Measurements from ENCODE around the gene CCDC12. TPM values are rescaled to one million over a fixed set of nuclear protein-coding genes. Genes with fewer than 3 reads are reported as not detected.

The CCDC12 gene
- total and polyA plus RNA-seq, 2 of the 13 experiments (the other 11 are each of a cell fraction or from before 2014, with no cell fraction given) = 30.1 to 49.5 TPM

DNA sequence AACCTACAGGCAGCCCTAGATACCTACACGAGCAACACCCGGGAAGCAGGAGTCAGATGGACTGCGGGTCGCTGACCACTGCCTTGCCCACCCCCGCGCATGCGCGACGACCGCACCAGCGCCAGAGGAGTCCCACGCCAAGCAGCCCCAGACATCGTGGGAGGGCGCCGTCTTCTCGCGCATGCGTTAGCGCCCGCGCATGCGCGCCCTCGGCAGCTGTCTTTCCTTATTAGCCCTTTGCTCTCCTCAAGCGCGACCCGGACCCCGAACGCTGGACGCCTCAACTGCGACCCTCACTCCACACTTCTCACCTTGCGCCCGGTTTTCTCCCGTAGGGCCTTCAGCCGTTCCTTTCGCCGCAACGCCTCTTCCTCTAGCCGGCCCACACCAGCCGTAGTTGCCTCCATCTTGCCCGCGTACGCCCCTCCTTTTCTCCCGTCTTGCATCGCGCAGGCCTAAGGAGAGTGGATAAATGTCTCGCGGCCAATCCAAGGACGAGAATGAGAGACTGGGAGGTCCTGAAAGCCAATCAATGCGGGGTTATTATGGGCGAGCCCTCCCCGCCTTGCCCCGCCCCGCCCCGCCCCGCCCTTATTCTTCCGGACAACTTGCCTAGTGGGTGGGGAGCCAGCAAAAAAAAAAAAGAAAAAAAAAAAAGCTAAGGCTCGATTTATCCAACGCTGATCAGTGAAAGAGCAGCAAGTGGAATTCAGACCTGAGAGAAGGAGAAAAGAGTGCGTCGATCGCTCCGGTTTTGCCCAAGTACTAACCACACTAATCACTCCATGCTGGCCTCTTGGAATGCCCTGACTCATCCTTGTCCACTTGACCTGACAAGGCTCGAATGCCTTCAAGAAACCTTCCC is at the start of gene CCDC12 (continued):
- TF ChIP-seq ZNF468 (CRISPR knock-in tag; IDR thresholded peaks at IDR 0.05) = no peak
- no peak for TF ChIP-seq CEBPG (CRISPR knock-in tag; IDR thresholded peaks at IDR 0.05)
- TF ChIP-seq, protein P1, sequence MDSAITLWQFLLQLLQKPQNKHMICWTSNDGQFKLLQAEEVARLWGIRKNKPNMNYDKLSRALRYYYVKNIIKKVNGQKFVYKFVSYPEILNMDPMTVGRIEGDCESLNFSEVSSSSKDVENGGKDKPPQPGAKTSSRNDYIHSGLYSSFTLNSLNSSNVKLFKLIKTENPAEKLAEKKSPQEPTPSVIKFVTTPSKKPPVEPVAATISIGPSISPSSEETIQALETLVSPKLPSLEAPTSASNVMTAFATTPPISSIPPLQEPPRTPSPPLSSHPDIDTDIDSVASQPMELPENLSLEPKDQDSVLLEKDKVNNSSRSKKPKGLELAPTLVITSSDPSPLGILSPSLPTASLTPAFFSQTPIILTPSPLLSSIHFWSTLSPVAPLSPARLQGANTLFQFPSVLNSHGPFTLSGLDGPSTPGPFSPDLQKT (CRISPR knock-in tag; IDR thresholded peaks at IDR 0.05; ENCODE audit: borderline replicate concordance) = no peak
- peak; percentile 47 for TF ChIP-seq HIVEP1 (CRISPR knock-in tag; IDR thresholded peaks at IDR 0.05)
- no peak for TF ChIP-seq PCBP1 (IDR thresholded peaks at IDR 0.05; ENCODE audit: borderline replicate concordance, low read depth, low read length)
- no peak for TF ChIP-seq HOXA7 (CRISPR knock-in tag; IDR thresholded peaks at IDR 0.05)
- TF ChIP-seq, protein P2, sequence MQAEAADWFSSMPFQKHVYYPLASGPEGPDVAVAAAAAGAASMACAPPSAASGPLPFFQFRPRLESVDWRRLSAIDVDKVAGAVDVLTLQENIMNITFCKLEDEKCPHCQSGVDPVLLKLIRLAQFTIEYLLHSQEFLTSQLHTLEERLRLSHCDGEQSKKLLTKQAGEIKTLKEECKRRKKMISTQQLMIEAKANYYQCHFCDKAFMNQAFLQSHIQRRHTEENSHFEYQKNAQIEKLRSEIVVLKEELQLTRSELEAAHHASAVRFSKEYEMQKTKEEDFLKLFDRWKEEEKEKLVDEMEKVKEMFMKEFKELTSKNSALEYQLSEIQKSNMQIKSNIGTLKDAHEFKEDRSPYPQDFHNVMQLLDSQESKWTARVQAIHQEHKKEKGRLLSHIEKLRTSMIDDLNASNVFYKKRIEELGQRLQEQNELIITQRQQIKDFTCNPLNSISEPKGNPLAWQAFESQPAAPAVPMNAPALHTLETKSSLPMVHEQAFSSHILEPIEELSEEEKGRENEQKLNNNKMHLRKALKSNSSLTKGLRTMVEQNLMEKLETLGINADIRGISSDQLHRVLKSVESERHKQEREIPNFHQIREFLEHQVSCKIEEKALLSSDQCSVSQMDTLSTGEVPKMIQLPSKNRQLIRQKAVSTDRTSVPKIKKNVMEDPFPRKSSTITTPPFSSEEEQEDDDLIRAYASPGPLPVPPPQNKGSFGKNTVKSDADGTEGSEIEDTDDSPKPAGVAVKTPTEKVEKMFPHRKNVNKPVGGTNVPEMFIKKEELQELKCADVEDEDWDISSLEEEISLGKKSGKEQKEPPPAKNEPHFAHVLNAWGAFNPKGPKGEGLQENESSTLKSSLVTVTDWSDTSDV (CRISPR knock-in tag; IDR thresholded peaks at IDR 0.05) = no peak; the same call in 1 of the 2 replicates
- TF ChIP-seq ZNF24 (IDR thresholded peaks at IDR 0.05) = no peak
- TF ChIP-seq, protein P3, sequence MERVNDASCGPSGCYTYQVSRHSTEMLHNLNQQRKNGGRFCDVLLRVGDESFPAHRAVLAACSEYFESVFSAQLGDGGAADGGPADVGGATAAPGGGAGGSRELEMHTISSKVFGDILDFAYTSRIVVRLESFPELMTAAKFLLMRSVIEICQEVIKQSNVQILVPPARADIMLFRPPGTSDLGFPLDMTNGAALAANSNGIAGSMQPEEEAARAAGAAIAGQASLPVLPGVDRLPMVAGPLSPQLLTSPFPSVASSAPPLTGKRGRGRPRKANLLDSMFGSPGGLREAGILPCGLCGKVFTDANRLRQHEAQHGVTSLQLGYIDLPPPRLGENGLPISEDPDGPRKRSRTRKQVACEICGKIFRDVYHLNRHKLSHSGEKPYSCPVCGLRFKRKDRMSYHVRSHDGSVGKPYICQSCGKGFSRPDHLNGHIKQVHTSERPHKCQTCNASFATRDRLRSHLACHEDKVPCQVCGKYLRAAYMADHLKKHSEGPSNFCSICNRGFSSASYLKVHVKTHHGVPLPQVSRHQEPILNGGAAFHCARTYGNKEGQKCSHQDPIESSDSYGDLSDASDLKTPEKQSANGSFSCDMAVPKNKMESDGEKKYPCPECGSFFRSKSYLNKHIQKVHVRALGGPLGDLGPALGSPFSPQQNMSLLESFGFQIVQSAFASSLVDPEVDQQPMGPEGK (CRISPR knock-in tag; IDR thresholded peaks at IDR 0.05) = peak; percentile 31
- no peak for TF ChIP-seq FOXP1 (IDR thresholded peaks at IDR 0.05)
- no peak; the same call in 1 of the 2 replicates for TF ChIP-seq FOXP1 (CRISPR knock-in tag; IDR thresholded peaks at IDR 0.05)
- no peak for TF ChIP-seq CC2D1A (CRISPR knock-in tag; IDR thresholded peaks at IDR 0.05)
- TF ChIP-seq, protein P4, sequence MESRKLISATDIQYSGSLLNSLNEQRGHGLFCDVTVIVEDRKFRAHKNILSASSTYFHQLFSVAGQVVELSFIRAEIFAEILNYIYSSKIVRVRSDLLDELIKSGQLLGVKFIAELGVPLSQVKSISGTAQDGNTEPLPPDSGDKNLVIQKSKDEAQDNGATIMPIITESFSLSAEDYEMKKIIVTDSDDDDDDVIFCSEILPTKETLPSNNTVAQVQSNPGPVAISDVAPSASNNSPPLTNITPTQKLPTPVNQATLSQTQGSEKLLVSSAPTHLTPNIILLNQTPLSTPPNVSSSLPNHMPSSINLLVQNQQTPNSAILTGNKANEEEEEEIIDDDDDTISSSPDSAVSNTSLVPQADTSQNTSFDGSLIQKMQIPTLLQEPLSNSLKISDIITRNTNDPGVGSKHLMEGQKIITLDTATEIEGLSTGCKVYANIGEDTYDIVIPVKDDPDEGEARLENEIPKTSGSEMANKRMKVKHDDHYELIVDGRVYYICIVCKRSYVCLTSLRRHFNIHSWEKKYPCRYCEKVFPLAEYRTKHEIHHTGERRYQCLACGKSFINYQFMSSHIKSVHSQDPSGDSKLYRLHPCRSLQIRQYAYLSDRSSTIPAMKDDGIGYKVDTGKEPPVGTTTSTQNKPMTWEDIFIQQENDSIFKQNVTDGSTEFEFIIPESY (CRISPR knock-in tag; IDR thresholded peaks at IDR 0.05) = no peak
- no peak for TF ChIP-seq KLF6 (CRISPR knock-in tag; IDR thresholded peaks at IDR 0.05)
- no peak for TF ChIP-seq RARG (CRISPR knock-in tag; IDR thresholded peaks at IDR 0.05; ENCODE audit: low read depth)
- TF ChIP-seq GLI4 (CRISPR knock-in tag; IDR thresholded peaks at IDR 0.05; ENCODE audit: borderline replicate concordance) = no peak; the same call in 1 of the 2 replicates
